ENCODE results near the gene AZI2. TPM values are rescaled to one million over a fixed set of nuclear protein-coding genes. Genes with fewer than 3 reads are reported as not detected.
A peak's percentile ranks its signal among the peaks of the same experiment; 100 is the strongest.

The AZI2 gene
- polyA plus RNA-seq, 3 donors, result 57.4 to 134 (median 99.3) TPM

DNA sequence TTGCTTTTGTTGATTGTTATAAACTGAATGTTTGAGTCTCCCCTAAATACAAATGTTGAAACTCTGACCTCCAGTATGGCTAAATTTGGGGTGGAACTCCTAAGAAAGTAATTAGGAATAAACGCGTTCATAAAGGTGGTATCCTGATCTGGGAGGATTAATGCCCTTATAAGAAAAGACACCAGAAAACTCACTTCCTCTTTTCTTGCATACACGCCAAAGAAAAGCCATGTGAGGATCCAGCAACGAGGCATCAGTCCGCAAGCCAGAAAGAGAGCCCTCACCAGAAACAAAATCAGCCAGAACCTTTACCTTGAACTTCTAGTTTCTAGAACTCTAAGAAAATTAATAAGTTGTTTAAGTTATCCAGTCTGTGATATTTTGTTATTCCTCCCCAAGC is 37.4 kb upstream of the AZI2 start:
- Histone ChIP-seq H3K79me2 (ENCODE audit: insufficient read depth, low read length) (no peaks in the 10 kb centered on the region), H3K9ac (ENCODE audit: insufficient read depth, low read length, poor library complexity, severe bottlenecking) (no peak overlapping the region), H2AFZ (ENCODE audit: insufficient read depth, low read depth, low read length, poor library complexity, severe bottlenecking) (no peak overlapping the region), H3K27me3 (ENCODE audit: control insufficient read depth in 2 of 2, insufficient read depth in 2 of 2, low read length in 2 of 2) (no peaks in the 10 kb centered on the region), H3K27ac (ENCODE audit: low read depth in 1 of 2, low read length in 2 of 2) (no peak overlapping the region), H4K20me1 (ENCODE audit: insufficient read depth, low read length) (no peaks in the 10 kb centered on the region), H3K4me2 (replicated peaks; ENCODE audit: extremely low read depth, low read length, poor library complexity, severe bottlenecking) (no peak overlapping the region), H3K9me3 (replicated peaks in 1 of 2; ENCODE audit: control insufficient read depth in 1 of 2, insufficient read depth in 1 of 2, low read length in 2 of 2) (peaks cover 0 to 10% of the 10 kb centered on the region in 2 donors), H3K36me3 (replicated peaks in 1 of 2; ENCODE audit: control insufficient read depth in 1 of 2, insufficient read depth in 2 of 2, low read length in 2 of 2) (no peaks in the 10 kb centered on the region), H3K4me3 (replicated peaks in 1 of 3; ENCODE audit: low read depth in 2 of 3, low read length in 3 of 3) (no peak overlapping the region), H3K4me1 (ENCODE audit: control insufficient read depth in 1 of 2, insufficient read depth in 2 of 2, low read length in 2 of 2) (no peaks in the 10 kb centered on the region)
- Mint-ChIP-seq H3K27me3 (ENCODE audit: low read depth in 3 of 3) (peaks cover 0 to 2% (median 0%) of the 10 kb centered on the region in 3 donors), H3K9me3 (peaks cover 6 to 16% (median 12%) of the 10 kb centered on the region in 7 donors), H3K4me3 (no peak overlapping the region), H3K4me1 (peaks cover 2% of the 10 kb centered on the region), H3K36me3 (no peaks in the 10 kb centered on the region), H3K27ac (peak overlapping the region in 1 of 7 donors; percentile 20)
- whole genome bisulfite sequencing (ENCODE audit: insufficient coverage), result no CpG with 5 or more reads among the region's 5 CpGs
- intact Hi-C loops (cut with micrococcal nuclease), result no loop called here
- no peak for DNase-seq
- TF ChIP-seq, protein P1, sequence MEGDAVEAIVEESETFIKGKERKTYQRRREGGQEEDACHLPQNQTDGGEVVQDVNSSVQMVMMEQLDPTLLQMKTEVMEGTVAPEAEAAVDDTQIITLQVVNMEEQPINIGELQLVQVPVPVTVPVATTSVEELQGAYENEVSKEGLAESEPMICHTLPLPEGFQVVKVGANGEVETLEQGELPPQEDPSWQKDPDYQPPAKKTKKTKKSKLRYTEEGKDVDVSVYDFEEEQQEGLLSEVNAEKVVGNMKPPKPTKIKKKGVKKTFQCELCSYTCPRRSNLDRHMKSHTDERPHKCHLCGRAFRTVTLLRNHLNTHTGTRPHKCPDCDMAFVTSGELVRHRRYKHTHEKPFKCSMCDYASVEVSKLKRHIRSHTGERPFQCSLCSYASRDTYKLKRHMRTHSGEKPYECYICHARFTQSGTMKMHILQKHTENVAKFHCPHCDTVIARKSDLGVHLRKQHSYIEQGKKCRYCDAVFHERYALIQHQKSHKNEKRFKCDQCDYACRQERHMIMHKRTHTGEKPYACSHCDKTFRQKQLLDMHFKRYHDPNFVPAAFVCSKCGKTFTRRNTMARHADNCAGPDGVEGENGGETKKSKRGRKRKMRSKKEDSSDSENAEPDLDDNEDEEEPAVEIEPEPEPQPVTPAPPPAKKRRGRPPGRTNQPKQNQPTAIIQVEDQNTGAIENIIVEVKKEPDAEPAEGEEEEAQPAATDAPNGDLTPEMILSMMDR (IDR thresholded peaks at IDR 0.05), result no peak

DNA sequence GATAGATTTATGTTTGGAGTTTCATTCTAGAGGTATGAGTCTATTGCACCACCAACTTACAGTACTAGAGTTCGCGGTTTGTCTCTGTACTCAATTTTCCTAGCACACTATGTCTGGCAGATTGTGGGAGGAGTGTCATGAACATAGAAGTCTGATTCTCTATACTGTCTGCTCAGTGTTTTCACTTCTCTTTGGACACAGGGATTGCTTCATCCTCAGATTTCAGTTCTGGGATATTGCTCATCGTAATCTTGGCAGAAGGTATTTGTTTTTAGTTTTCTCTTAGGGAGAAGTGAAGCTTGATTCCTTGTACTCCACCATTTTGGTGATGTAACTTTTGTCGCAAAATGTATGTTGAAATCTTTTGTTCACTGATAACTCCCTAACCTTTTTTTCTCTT is 27.8 kb upstream of the AZI2 start:
- H3K27ac Mint-ChIP-seq, result peak overlapping the region; percentile 58 to 82 (median 69)
- Histone ChIP-seq H3K27me3 (ENCODE audit: control insufficient read depth in 2 of 2, insufficient read depth in 2 of 2, low read length in 2 of 2) (no peaks in the 10 kb centered on the region), H3K27ac (ENCODE audit: low read depth in 1 of 2, low read length in 2 of 2) (peak overlapping the region in 1 of 2 donors; percentile 55), H3K36me3 (replicated peaks in 1 of 2; ENCODE audit: control insufficient read depth in 1 of 2, insufficient read depth in 2 of 2, low read length in 2 of 2) (no peaks in the 10 kb centered on the region), H3K9ac (ENCODE audit: insufficient read depth, low read length, poor library complexity, severe bottlenecking) (no peak overlapping the region), H4K20me1 (ENCODE audit: insufficient read depth, low read length) (no peaks in the 10 kb centered on the region), H3K4me2 (replicated peaks; ENCODE audit: extremely low read depth, low read length, poor library complexity, severe bottlenecking) (peak overlapping the region; percentile 30), H3K9me3 (replicated peaks in 1 of 2; ENCODE audit: control insufficient read depth in 1 of 2, insufficient read depth in 1 of 2, low read length in 2 of 2) (peaks cover 0 to 10% of the 10 kb centered on the region in 2 donors), H3K4me3 (replicated peaks in 1 of 3; ENCODE audit: low read depth in 2 of 3, low read length in 3 of 3) (peak overlapping the region in 1 of 3 experiments; percentile 19), H2AFZ (ENCODE audit: insufficient read depth, low read depth, low read length, poor library complexity, severe bottlenecking) (no peak overlapping the region), H3K4me1 (ENCODE audit: control insufficient read depth in 1 of 2, insufficient read depth in 2 of 2, low read length in 2 of 2) (peaks cover 0 to 7% of the 10 kb centered on the region in 2 donors), H3K79me2 (ENCODE audit: insufficient read depth, low read length) (no peaks in the 10 kb centered on the region)
- peaks cover 2 to 16% (median 7%) of the 10 kb centered on the region in 7 donors for H3K9me3 Mint-ChIP-seq
- peaks cover 14% of the 10 kb centered on the region for H3K4me1 Mint-ChIP-seq
- WGBS (ENCODE audit: insufficient coverage), result no CpG with 5 or more reads among the region's 4 CpGs
- no peaks in the 10 kb centered on the region for H3K36me3 Mint-ChIP-seq
- peak overlapping the region; percentile 4 to 71 for H3K4me3 Mint-ChIP-seq
- TF ChIP-seq, protein P1 (IDR thresholded peaks at IDR 0.05), result no peak
- intact Hi-C loops (cut with micrococcal nuclease), result no loop called here
- H3K27me3 Mint-ChIP-seq (ENCODE audit: low read depth in 3 of 3), result peaks cover 0 to 2% (median 0%) of the 10 kb centered on the region in 3 donors
- peak; percentile 62 to 78 (median 75) for DNase-seq

Data from CD14-positive monocyte (primary cell).